ENCODE results near the gene XXYLT1.

Gene XXYLT1

DNA sequence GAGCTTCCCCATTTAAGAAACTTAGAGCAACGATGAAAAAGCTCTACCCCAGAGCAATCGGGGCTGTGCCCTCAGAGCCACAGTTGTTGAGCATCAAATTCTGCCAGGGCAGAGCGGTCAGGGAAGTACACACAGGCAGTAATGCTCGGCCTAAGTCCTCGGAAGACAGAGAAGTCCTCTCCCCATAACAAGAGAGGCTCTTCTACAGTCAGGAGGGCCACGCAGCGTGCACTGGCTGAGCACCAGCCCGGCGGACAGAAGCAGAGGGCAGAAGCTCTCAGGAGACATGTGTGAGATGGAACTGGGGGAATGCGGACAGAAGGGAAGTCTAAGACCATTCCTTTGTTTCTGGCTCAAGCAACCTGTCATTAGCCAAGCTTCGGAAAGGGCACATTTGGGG lies 95.9 kb downstream of the XXYLT1 start:
- Histone ChIP-seq H3K9me3 (ENCODE audit: insufficient read depth, low read length) (no peaks in the 10 kb centered on the region), H3K9ac (ENCODE audit: insufficient read length, low read depth) (no peak overlapping the region), H3K27me3 (ENCODE audit: insufficient read depth, insufficient read length) (no peaks in the 10 kb centered on the region), H3K4me3 (ENCODE audit: insufficient read length, low read depth) (no peak overlapping the region), H3K36me3 (ENCODE audit: insufficient read depth, insufficient read length, low read length) (peaks cover 20% of the 10 kb centered on the region), H3K4me1 (ENCODE audit: insufficient read depth, insufficient read length) (peaks cover 25% of the 10 kb centered on the region)
- no peak for DNase-seq (ENCODE audit: low read depth, low spot score)
- TF ChIP-seq SUZ12 (IDR thresholded peaks at IDR 0.05; ENCODE audit: extremely low read depth, insufficient read depth, insufficient read length) (no peak), YY1 (IDR thresholded peaks at IDR 0.05; ENCODE audit: insufficient read depth, insufficient read length) (no peak), ZNF274 (IDR thresholded peaks at IDR 0.05; ENCODE audit: low read depth, low read length) (no peak)

DNA sequence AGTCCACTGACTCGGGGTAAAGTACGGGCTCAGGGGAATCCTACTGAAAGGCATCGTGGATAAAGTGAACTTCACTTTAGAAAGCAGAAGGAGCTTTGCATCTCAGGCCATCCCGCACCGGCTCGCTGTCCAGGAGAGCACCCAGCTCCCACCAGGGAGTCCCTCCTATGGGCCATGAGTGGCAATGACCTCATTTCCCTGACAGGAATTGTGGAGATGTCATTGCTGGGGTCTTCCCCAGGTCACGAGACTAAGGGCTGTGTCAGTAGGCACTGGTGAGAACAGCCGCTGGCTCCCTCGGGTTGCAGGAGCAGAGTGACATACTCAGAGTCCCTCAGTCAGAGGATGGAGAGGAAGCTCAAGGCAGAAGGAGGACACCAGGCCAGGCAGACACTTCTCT lies 97.3 kb downstream of the XXYLT1 start:
- no peaks in the 10 kb centered on the region for H3K27me3 ChIP-seq (ENCODE audit: insufficient read depth, insufficient read length)
- peaks cover 20% of the 10 kb centered on the region for H3K36me3 ChIP-seq (ENCODE audit: insufficient read depth, insufficient read length, low read length)
- TF ChIP-seq SUZ12 (IDR thresholded peaks at IDR 0.05; ENCODE audit: extremely low read depth, insufficient read depth, insufficient read length) = no peak
- TF ChIP-seq ZNF274 (IDR thresholded peaks at IDR 0.05; ENCODE audit: low read depth, low read length) = no peak
- no peak for TF ChIP-seq YY1 (IDR thresholded peaks at IDR 0.05; ENCODE audit: insufficient read depth, insufficient read length)
- no peak overlapping the region for H3K4me3 ChIP-seq (ENCODE audit: insufficient read length, low read depth)
- no peak for DNase-seq (ENCODE audit: low read depth, low spot score)
- H3K4me1 ChIP-seq (ENCODE audit: insufficient read depth, insufficient read length) = peaks cover 23% of the 10 kb centered on the region
- H3K9ac ChIP-seq (ENCODE audit: insufficient read length, low read depth) = no peak overlapping the region
- H3K9me3 ChIP-seq (ENCODE audit: insufficient read depth, low read length) = no peaks in the 10 kb centered on the region

DNA sequence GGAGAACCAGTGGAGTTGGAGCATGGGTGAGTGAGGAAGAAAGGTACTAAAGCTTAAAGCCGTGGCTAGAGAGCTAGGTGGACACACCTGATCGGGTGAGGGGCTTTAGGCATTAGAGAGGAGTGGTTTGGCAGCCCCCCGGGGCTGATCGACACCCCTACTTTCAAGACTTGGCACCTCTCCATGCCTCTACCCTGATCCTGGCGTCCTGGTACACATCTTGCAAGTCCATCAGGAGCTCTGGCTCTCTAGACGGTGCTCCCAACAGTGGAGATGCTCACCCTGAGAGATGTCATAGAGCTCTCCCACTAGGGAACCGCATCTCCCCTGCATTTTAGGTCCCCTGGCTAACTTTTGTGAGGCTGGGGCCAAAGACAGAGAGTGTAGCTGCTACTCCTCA lies 98.1 kb downstream of the XXYLT1 start:
- DNase-seq (ENCODE audit: low read depth, low spot score) = no peak
- H3K4me3 ChIP-seq (ENCODE audit: insufficient read length, low read depth) = no peak overlapping the region
- H3K9me3 ChIP-seq (ENCODE audit: insufficient read depth, low read length) = no peaks in the 10 kb centered on the region
- peaks cover 14% of the 10 kb centered on the region for H3K36me3 ChIP-seq (ENCODE audit: insufficient read depth, insufficient read length, low read length)
- no peaks in the 10 kb centered on the region for H3K27me3 ChIP-seq (ENCODE audit: insufficient read depth, insufficient read length)
- no peak overlapping the region for H3K9ac ChIP-seq (ENCODE audit: insufficient read length, low read depth)
- peaks cover 20% of the 10 kb centered on the region for H3K4me1 ChIP-seq (ENCODE audit: insufficient read depth, insufficient read length)
- TF ChIP-seq ZNF274 (IDR thresholded peaks at IDR 0.05; ENCODE audit: low read depth, low read length) (no peak), YY1 (IDR thresholded peaks at IDR 0.05; ENCODE audit: insufficient read depth, insufficient read length) (no peak), SUZ12 (IDR thresholded peaks at IDR 0.05; ENCODE audit: extremely low read depth, insufficient read depth, insufficient read length) (no peak)

DNA sequence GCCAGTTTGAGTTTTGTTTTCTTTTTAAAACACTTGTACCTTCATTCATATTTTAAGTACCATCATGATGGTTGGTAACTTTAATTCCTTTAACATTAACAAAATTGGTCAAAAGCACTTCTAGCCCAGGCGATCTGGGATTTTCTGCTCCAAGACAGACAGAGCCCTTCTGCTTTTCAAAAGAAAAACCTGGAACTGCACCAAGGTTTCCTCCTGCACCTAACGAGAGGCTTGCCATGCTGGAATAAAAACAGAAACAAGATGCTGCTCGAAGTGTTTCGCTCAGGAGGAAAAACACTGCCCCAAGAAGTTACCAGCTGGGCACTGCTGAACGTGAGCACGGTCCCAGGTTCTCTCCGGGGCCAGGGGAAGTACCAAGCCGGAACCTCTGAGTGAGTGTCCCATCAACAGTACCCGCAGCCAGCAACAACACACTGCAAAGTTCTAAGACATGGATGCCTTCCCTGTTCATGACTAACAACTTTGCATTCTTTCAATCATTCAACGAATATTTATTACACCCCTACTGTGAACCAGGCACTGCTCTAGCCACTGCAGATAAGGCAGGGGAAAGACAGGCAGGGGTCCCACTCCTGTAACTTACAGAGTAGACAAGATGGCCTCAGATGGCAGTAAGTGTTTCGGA lies 98.8 kb downstream of the XXYLT1 start:
- no peak for TF ChIP-seq YY1 (IDR thresholded peaks at IDR 0.05; ENCODE audit: insufficient read depth, insufficient read length)
- peaks cover 14% of the 10 kb centered on the region for H3K36me3 ChIP-seq (ENCODE audit: insufficient read depth, insufficient read length, low read length)
- H3K9ac ChIP-seq (ENCODE audit: insufficient read length, low read depth) = no peak overlapping the region
- DNase-seq (ENCODE audit: low read depth, low spot score) = no peak
- peaks cover 20% of the 10 kb centered on the region for H3K4me1 ChIP-seq (ENCODE audit: insufficient read depth, insufficient read length)
- H3K4me3 ChIP-seq (ENCODE audit: insufficient read length, low read depth) = no peak overlapping the region
- H3K27me3 ChIP-seq (ENCODE audit: insufficient read depth, insufficient read length) = no peaks in the 10 kb centered on the region
- H3K9me3 ChIP-seq (ENCODE audit: insufficient read depth, low read length) = no peaks in the 10 kb centered on the region

DNA sequence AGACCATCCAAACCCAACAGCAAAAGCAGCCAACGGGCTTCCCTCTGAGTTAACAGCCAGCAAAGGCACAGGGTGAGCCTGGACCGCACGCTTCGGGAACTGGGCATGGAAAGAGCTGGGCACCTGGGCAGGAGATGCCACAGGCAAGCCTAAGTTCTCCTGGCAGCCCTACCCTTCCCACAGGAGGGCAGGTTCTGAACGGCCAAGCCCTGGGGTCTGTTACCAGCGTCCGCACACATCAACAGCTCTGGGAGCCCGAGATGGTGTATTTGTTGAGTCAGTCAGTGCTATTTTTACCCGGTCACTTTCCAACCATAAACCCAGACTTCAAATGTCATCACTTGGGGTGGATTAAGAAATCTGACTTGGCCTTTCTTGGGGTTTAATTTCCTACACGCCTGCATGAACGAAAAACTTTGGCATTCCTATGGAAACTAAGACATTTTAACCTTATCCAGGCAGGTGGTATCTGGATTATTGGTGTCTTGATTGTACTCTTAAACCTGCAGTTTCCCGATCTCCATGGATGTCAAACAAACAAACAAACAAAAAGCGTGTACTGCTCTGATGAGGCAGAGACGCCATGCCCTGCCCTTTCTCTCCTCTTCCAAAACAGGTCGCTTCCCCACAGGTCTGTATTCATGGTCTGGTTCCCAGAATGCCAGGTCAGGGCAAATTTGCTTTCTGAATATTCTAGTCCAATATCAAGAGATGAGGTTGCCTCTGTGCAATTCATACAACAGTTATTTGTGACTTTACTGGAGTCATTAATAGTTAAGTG lies 99.7 kb downstream of the XXYLT1 start:
- peaks cover 17% of the 10 kb centered on the region for H3K4me1 ChIP-seq (ENCODE audit: insufficient read depth, insufficient read length)

DNA sequence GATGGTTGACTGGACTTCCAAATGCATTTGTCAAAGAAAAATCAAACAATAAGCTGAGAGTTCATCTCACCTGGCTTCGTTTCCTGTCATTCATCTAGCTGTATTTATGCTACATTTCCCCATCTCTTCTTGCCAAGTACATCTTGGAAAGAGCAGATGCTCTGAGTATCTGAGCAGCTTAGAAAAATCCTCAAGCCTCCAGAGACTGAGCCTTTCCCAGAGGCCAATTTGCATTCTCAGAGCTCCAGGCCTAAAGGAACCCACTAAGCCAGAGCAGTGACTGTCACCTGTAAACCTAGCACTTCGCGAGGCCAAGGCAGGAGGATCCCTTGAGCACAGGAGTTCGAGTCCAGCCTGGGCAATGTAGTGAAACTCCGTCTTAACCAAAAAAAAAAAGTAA lies 100.5 kb downstream of the XXYLT1 start:
- Histone ChIP-seq H3K4me3 (ENCODE audit: insufficient read length, low read depth) (no peak overlapping the region), H3K9me3 (ENCODE audit: insufficient read depth, low read length) (no peaks in the 10 kb centered on the region), H3K27me3 (ENCODE audit: insufficient read depth, insufficient read length) (no peaks in the 10 kb centered on the region), H3K9ac (ENCODE audit: insufficient read length, low read depth) (no peak overlapping the region), H3K36me3 (ENCODE audit: insufficient read depth, insufficient read length, low read length) (peaks cover 8% of the 10 kb centered on the region), H3K4me1 (ENCODE audit: insufficient read depth, insufficient read length) (peaks cover 17% of the 10 kb centered on the region)
- no peak for DNase-seq (ENCODE audit: low read depth, low spot score)
- no peak for TF ChIP-seq SUZ12 (IDR thresholded peaks at IDR 0.05; ENCODE audit: extremely low read depth, insufficient read depth, insufficient read length)
- no peak for TF ChIP-seq ZNF274 (IDR thresholded peaks at IDR 0.05; ENCODE audit: low read depth, low read length)
- no peak for TF ChIP-seq YY1 (IDR thresholded peaks at IDR 0.05; ENCODE audit: insufficient read depth, insufficient read length)

More for the DNA sequence above, 99.7 kb downstream of the XXYLT1 start:
- no peak for TF ChIP-seq SUZ12 (IDR thresholded peaks at IDR 0.05; ENCODE audit: extremely low read depth, insufficient read depth, insufficient read length)
- no peaks in the 10 kb centered on the region for H3K9me3 ChIP-seq (ENCODE audit: insufficient read depth, low read length)
- H3K36me3 ChIP-seq (ENCODE audit: insufficient read depth, insufficient read length, low read length) = peaks cover 14% of the 10 kb centered on the region
- no peak overlapping the region for H3K4me3 ChIP-seq (ENCODE audit: insufficient read length, low read depth)
- H3K9ac ChIP-seq (ENCODE audit: insufficient read length, low read depth) = no peak overlapping the region
- DNase-seq (ENCODE audit: low read depth, low spot score) = no peak
- H3K27me3 ChIP-seq (ENCODE audit: insufficient read depth, insufficient read length) = no peaks in the 10 kb centered on the region

DNA sequence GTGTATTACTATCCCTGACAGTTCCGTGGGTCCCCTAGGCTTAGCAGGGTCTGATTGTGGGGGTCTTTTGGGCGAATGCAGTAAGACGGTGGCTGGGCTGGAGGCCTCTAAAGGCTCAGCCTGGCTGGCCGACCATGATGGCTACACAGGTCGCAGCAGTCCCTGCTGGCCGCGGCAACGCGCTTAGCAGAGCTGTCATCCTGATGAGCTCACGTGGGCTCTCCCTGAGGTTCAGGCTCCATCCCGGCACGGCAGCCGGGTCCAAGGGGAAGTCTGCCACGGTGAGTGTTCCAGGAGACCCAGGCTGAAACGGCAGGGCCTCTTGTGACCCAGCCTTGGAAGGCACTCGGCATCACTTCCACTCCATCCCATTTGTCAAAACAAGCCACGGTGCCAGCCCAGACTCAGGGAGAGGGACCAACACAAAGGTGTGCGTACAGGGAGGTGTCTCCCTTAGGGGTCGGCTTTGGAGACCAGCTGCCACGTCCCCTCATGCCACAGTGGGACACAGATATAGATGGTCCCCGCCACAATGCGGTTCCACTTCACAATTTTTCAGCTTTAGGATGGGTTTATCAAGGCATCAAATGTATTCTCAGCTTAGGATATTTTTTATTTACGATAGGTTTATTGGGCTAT lies 101.8 kb downstream of the XXYLT1 start:
- Histone ChIP-seq H3K27me3 (ENCODE audit: insufficient read depth, insufficient read length) (no peaks in the 10 kb centered on the region), H3K9ac (ENCODE audit: insufficient read length, low read depth) (no peak overlapping the region), H3K36me3 (ENCODE audit: insufficient read depth, insufficient read length, low read length) (no peaks in the 10 kb centered on the region), H3K9me3 (ENCODE audit: insufficient read depth, low read length) (no peaks in the 10 kb centered on the region), H3K4me1 (ENCODE audit: insufficient read depth, insufficient read length) (peaks cover 17% of the 10 kb centered on the region), H3K4me3 (ENCODE audit: insufficient read length, low read depth) (no peak overlapping the region)
- TF ChIP-seq SUZ12 (IDR thresholded peaks at IDR 0.05; ENCODE audit: extremely low read depth, insufficient read depth, insufficient read length) = no peak
- TF ChIP-seq ZNF274 (IDR thresholded peaks at IDR 0.05; ENCODE audit: low read depth, low read length) = no peak
- no peak for TF ChIP-seq YY1 (IDR thresholded peaks at IDR 0.05; ENCODE audit: insufficient read depth, insufficient read length)
- DNase-seq (ENCODE audit: low read depth, low spot score) = no peak
